ENCODE results near the gene FGF21.

The FGF21 gene

DNA sequence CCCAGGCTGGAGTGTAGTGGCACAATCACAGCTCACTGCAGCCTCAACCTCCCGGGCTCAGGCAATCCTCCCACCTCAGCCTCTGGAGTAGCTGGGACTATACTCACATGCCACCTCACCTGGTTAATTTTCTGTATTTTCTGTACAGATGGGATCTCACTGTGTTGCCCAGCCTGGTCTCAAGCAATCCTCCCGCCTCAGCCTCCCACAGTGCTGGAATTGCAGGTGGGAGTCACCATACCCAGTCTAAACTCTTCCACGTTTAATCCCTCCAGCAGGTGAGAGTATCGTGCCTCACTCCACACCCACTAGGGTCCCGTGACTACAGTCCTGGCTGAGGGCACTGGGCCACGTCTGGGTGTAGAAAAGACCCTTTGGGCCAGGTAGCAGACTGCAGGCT is 39.0 kb downstream of the FGF21 start:
- no peak for DNase-seq

DNA sequence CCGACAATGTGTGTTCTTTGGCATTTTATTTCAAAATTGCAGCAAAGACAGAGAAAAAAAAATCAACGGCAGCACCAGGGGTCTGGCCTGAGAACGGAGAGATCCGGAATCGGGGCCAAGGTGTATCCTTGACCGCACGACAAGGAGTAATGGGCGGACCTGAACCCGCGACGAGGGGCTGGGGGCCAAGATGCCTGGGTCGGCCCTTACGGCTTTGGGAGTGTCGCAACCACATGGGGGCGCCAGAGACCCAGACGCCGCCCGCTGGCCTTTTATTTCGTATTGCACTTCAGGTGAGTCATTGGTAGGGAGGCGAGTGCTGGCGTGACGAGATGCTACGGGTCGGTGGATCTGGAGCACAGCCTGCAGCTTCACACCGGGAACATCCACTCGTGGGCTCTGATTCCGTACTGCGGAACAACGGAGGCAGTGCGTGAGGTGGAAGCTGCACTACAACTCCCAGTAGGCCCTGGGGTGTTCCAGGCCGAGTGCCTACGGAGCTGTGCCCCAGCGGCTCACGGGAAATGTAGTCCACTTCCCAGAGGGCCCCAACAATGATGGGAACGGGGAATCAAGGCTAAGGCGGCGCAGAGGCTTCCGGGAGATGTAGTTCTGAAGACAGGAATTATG is 39.8 kb downstream of the FGF21 start:
- peak; percentile 87 for DNase-seq

DNA sequence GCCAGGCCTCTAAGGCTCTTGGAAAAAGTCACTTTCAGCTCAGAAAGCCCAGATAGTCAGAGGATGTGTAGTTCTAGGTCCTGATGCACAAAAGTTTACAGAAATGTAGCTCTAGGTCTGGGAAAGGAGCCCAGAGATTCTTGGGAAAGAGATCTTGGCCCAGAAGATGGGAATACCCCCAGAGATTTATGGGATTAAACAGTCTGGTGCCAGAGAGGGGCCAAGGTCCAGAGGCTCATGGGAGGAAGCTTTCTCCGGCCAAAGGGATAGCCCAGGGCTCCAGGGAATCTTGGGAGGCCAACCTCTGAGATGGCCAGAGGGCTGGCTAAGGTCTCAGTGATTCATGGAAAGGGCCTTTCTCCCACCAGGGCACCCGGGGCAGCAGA is 40.4 kb downstream of the FGF21 start:
- DNase-seq: no peak

DNA sequence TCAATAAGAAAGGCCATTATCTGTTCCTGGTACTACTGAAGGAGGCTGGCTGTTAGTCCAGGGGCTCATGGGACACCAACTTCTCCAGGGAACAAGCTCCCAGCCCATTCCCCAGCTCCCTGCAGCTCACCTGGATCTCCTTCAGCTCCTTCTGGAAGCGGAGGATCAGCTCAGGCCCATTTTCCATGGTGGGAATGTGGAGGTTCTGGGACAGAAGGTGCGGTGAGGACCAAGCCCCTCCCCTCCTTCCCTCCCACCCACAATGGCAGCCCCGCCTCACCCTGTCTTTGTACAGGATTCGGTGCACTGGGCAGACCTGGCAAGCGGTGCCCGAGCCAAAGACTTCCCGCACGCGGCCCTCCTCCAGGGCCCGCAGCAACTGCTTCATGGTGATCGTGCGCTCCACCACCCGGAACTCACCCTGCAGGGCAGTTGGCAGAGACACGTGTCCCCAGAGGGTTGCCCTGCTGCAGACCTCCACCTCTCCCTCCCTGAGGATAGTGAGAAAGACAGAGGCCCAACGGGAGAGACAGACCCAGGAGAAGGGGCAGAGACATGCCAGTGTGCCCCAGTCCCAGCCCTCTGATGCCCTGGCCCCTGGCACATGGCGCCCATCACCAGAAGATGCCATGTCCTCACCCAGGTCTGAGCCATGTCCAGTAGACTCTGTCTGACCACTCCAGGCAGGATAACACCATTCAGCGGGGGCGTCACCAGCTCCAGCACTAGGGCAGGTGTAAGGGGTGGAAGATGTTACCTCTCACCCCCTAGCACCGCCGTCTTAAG is 41.2 kb downstream of the FGF21 start:
- DNase-seq: no peak

DNA sequence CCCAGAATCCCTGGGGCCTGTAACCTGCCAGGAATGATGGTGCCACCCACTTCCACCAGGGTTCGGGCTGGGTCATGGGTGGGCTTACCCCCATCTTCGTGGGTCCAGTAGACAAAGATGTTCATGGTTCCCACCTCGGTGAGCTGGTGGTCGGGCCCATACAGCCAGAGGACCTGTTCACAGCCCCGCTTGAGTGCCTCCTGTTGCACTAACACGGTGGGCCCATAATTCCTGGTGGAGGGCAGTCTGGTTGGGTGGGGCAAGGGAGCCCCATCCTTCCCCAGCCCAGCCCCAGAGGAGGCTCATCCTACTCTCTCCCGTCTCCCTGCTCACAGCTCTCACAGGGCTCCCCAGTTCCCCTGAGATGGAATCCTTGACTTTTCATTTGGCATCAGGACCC is 41.8 kb downstream of the FGF21 start:
- no peak for DNase-seq

DNA sequence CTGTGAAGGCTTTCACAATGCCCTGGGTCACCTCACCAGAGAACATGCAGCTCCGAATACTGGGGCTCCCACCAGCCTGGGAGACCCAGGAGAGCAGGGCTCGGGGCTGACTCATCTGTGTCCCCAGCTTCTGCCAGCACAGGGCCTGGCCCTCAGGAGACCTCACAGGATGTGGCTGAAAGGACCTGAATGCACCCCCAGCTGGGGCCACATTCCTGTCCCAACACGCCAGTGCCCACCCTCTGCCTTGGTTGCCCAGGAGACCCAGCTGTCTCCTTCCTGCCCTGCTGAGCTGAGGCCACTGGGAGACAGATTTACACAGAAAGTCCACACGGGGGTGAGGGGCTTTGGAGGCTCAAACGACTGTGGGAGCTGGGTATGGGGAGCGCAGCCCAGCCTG is 43.6 kb downstream of the FGF21 start:
- DNase-seq: no peak

DNA sequence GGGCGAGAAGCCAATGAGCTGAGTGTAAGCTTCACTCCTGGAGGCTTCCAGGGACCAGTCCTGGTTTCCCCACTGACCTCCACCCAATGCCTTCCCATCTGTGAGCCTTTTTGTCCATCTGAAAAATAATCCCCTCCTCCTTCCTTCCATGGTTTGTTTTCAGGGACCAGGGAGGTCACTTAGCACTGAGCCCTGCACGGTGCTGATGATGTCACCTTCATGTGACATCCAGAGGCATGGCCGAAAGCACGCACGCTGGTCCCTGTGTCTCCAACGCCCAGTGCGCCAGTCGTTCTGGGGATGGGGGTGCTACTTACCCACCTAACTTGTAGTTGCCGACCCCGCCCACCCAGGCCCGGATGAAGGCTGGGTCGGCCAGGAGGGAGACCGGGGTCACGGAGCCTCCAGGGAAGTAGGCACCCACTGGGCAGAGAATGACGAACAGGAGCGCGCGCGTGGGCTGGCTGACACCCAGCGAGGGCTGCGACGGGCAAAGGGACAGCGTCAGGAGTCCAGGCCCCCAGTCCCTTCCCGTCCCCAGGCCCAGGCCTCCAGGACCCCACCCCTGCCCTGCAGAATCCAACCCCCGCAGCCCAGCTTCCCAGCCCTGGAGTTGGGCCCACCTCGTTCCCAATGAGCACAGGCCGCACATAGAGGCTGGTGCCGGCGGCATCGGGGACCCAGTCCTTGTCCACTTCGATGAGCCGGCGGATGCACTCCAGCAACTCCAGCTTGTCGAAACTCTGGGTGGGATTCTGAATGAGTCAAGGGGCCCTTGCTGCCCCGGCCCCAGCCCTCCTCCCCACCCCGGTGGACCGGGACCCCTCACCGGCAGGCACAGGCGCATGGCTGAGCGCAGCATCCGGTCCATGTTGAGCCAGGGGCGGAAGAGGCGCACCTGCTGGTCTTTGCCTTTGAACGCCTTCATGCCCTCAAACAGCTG is 44.3 kb downstream of the FGF21 start:
- no peak for DNase-seq

DNA sequence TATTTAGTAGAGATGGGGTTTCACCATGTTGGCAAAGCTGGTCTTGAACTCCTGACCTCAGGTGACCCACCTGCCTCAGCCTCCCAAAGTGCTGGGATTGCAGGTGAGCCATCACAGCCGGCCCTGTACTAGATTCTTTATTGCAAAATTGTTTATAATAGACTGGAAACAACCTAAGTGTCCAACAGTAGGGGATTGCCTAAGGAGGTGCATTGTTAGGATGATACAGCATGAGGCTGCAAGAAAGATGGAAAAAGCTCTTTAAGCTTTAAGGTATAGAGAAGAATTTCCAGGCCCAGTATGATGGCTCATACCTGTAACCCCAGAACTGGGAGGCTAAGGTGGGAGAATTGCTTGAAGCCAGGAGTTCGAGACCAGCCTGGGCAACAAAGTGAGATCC is 47.3 kb downstream of the FGF21 start:
- no peak for DNase-seq

DNA sequence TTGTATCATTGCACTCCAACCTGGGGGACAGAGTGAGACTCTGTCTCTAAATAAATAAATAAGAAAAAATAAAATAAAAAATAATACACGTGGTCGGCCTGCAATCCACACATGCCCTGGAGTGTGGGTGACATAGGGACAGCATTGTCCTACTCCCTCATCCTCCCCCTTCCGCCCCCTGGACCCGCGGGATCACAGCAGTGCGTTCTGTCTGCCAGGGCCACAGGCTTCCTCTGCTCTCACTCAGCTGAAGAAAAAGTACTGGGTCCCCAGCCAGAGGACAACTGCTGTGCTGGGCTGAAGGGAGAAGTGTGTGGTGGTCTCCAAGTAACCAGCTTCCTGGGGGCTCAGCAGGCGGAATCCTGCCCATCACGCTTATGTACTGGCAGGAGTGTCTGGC is 49.2 kb downstream of the FGF21 start:
- DNase-seq: no peak

DNA sequence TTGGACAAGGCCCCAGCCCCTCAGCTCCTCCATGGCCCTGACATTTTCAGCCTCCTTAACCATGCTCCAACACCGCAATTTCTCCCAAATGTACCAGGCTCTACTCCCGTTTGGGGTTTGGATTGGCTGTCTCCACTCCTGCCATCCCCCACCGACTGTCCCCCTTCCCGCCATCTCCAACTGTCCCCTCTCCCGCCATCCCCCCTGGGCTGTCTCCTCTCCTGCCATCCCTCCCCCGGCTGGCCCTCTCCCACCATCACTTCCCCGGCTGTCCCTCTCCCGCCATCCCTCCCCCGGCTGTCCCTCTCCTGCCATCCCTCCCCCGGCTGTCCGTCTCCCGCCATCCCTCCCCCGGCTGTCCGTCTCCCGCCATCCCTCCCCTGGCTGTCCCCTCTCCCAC is 50.1 kb downstream of the FGF21 start:
- DNase-seq: no peak

DNA sequence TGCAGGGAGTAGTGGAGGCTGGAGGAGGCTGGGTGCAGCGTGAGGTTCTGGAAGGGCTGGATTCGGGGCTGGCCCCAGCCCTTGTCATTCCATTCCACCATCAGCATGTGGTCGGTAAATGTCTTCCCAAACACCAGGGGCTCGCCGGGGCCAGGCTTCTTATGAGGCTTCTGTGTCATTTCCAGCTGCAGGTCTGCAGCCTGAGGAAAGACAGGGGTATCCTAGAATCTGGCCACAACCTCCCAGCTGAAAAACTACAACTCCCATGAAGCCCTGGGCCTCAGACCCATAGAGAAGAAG is 51.1 kb downstream of the FGF21 start:
- peak; percentile 39 for DNase-seq

DNA sequence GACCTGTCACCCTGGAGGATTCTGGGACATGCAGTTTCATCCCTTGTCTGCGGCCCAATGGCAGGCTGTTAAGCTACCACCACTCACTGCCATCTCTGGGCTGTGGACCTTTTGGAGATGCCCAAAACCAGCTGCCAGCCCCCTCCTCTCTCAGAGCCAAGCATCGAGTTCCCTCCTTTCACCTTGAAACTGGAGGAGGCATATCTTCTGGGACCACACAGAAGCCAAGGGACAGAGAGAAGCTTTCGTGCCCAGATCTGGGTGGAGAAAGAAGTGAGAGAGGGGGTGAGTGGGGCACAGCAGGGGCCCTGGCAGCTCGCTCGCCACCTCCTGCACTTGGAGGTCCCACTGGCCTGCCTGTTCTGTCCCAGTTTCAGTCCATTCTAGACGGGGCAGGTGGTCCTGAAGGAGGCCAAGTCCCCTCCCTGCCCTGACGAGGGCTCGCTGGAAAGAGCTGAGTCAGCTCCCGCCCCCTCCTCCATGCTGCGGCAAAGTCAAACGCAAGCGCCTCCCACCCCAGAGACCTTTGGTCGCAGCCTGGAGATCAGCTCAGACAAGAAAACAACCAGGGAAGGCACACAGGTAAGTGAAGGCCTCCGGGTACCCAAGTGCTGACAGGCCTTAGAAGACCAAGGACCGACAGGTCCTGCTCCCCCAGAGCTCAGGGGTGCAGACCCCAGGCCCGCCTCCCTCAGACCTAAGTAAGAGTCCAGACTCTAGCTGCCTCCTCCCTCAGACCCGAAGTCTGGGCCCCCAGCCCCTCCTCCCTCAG is 51.7 kb downstream of the FGF21 start:
- no peak for DNase-seq

DNA sequence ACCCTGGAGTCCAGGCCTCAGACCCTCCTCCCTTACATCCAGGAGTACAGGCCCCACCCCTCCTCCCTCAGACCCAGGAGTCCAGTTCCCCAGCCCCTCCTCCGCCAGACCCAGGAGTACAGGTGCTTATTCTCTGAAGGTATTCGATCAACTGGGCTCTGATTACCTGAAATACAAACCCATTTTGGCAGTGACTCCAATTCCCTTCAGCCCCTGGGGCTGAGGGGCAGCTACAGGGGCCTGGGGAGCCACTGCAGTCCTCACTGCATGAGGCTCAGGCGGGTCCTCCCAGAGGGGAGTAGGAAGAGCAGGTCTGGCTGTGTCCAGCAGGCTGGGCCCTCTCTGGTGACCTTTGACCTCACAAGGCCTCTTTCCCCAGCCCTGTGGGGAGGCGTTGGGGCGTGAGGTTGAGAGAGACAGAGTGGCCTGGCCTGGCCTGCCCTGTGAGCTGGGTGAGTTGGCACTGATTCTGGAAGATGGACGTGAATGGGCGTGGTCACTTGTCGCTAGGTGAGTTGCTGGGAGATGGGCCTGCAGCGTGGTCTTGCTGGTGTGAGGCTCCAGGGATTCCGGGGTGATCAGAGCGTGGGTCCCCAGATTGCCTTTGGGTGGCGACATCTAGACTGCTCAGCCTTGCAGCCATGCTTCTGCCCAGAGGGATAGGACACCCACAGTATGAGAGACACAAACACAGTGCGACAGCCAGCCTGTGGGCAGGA is 52.4 kb downstream of the FGF21 start:
- no peak for DNase-seq

Data from stimulated activated CD4-positive, alpha-beta T cell treated with anti-CD3 and anti-CD28 coated beads, Interleukin-1b, Interleukin-23, amount 100 ng/mL, for 48 hours (primary cell).